HepG2 (cell line): Measurements from ENCODE around the gene TMEM200B. TPM values are rescaled to one million over a fixed set of nuclear protein-coding genes. Genes with fewer than 3 reads are reported as not detected.

Source experiments
- ATAC-seq: fragments of 200-7000 bp; cut with Tn5 transposase; 3 replicates; pipeline ENCODE4 v1.9.1; 2020; ENCODE audit warnings: mild to moderate bottlenecking, moderate library complexity
- BruUV-seq: library from RNA; stranded (reverse); fragments of 400-500 nt; replicated peaks from 2 replicates; lab custom pipeline; 2021; lab: Mats Ljungman, UMichigan
- CTCF ChIA-PET: fragments of 300-600 bp; formaldehyde crosslinking; extraction: SDS; loops from one replicate; lab custom pipeline; 2021; ENCODE audit warnings: low total read pairs, inconsistent platforms, low intra/inter-chr PET ratio; lab: Yijun Ruan, JAX
- POLR2A ChIA-PET: fragments of 350-600 bp; sonication (Branson Sonifier 250); formaldehyde crosslinking; loops from one replicate; lab custom pipeline; 2020; ENCODE audit warnings: antibody characterized with exemption, inconsistent platforms; lab: Yijun Ruan, JAX
- DNase-seq: peaks from one replicate; pipeline ENCODE4 v3.0.0-alpha.2; 2015; ENCODE audit warnings: low spot score
- FAIRE-seq: peaks from 3 replicates; lab custom pipeline; 2011; peaks lifted over from hg19 to GRCh38; lab: Jason Lieb, UNC
- H2AFZ ChIP-seq: one replicate; pipeline ENCODE4 v1.6.1; 2011; ENCODE audit warnings: low read length, inconsistent platforms
- H3K27ac ChIP-seq: fragments of 300-600 bp; 3 replicates; pipeline ENCODE4 v1.8.0; 2011; ENCODE audit warnings: mixed run types, mild to moderate bottlenecking, mixed read lengths, low read length, inconsistent platforms; ENCODE audit not compliant: insufficient read depth; ENCODE audit errors: extremely low read length
- H3K27me3 ChIP-seq, 2 experiments: fragments of 200-600 bp in 1 of 2; 2 replicates in 1 of 2; 3 replicates in 1 of 2; pipeline versions ENCODE4 v1.6.0 to v1.8.0; 2011; ENCODE audit warnings: low read length in 2 of 2, mild to moderate bottlenecking in 2 of 2, moderate library complexity in 2 of 2, inconsistent platforms in 1 of 2; ENCODE audit not compliant: insufficient read depth in 2 of 2, control insufficient read depth in 1 of 2
- H3K36me3 ChIP-seq, 2 experiments: fragments of 200-600 bp in 1 of 2; replicated peaks in 1 of 2; 2 replicates in 1 of 2; 3 replicates in 1 of 2; pipeline versions ENCODE4 v1.5.1 to v1.8.0; 2011; ENCODE audit warnings: low read length in 2 of 2, inconsistent platforms in 1 of 2; ENCODE audit not compliant: insufficient read depth in 2 of 2, control insufficient read depth in 1 of 2
- H3K4me1 ChIP-seq: 2 replicates; pipeline ENCODE4 v1.5.1; 2012; ENCODE audit warnings: low read length, inconsistent platforms; ENCODE audit not compliant: insufficient read depth
- H3K4me2 ChIP-seq: 2 replicates; pipeline ENCODE4 v1.6.0; 2011; ENCODE audit warnings: low read depth, low read length, inconsistent platforms
- H3K4me3 ChIP-seq, 3 experiments: fragments of 200-600 bp in 1 of 3; sonication (generic), shearing (Covaris generic) in 1 of 3; replicated peaks in 1 of 3; 2 replicates each; pipeline ENCODE4 v1.5.1; 2011 to 2016; ENCODE audit warnings: low read length in 3 of 3, inconsistent platforms in 2 of 3, low read depth in 2 of 3, mild to moderate bottlenecking in 2 of 3, control low read depth in 1 of 3, mixed read lengths in 1 of 3; ENCODE audit not compliant: insufficient read depth in 1 of 3
- H3K79me2 ChIP-seq: one replicate; pipeline ENCODE4 v1.6.1; 2011; ENCODE audit warnings: low read length, inconsistent platforms; ENCODE audit not compliant: insufficient read depth
- H3K9ac ChIP-seq: 2 replicates; pipeline ENCODE4 v1.6.0; 2011; ENCODE audit warnings: mild to moderate bottlenecking, low read depth, low read length, inconsistent platforms; ENCODE audit not compliant: insufficient read depth
- H3K9me3 ChIP-seq: 2 replicates; pipeline ENCODE4 v1.5.1; 2012; ENCODE audit warnings: mild to moderate bottlenecking, low read length
- H4K20me1 ChIP-seq: 2 replicates; pipeline ENCODE4 v1.6.0; 2011; ENCODE audit warnings: inconsistent platforms, mild to moderate bottlenecking, low read length, moderate library complexity; ENCODE audit not compliant: insufficient read depth
- BCL6 ChIP-seq: IDR thresholded peaks from 2 replicates; pipeline ENCODE4 v1.6.1; 2016; ENCODE audit warnings: missing genetic modification reagents, missing compliant biosample characterization
- EEA1 ChIP-seq: sonication (generic); formaldehyde crosslinking; IDR thresholded peaks from 2 replicates; pipeline ENCODE4 v1.5.1; 2020; ENCODE audit warnings: mild to moderate bottlenecking, missing genetic modification reagents, borderline replicate concordance
- GATAD2A ChIP-seq: IDR thresholded peaks from 2 replicates; pipeline ENCODE4 v1.6.1; 2016
- NFKBIZ ChIP-seq: IDR thresholded peaks from 2 replicates; pipeline ENCODE4 v1.6.1; 2018; ENCODE audit warnings: missing genetic modification reagents, missing compliant biosample characterization
- PHF20 ChIP-seq: sonication (generic); formaldehyde crosslinking; IDR thresholded peaks from 2 replicates; pipeline ENCODE4 v1.5.0; 2020; ENCODE audit warnings: mild to moderate bottlenecking, missing genetic modification reagents
- RARA ChIP-seq: IDR thresholded peaks from 2 replicates; pipeline ENCODE4 v1.6.1; 2016; ENCODE audit warnings: missing genetic modification reagents, missing compliant biosample characterization
- SALL1 ChIP-seq: sonication (generic); formaldehyde crosslinking; IDR thresholded peaks from 2 replicates; pipeline ENCODE4 v1.8.0; 2022; ENCODE audit warnings: mild to moderate bottlenecking, missing genetic modification reagents
- SIX1 ChIP-seq: sonication (generic); formaldehyde crosslinking; IDR thresholded peaks from 2 replicates; pipeline ENCODE4 v1.4.0; 2020; ENCODE audit warnings: missing genetic modification reagents, borderline replicate concordance
- SIX4 ChIP-seq: sonication (generic); formaldehyde crosslinking; IDR thresholded peaks from 2 replicates; pipeline ENCODE4 v1.4.0; 2020; ENCODE audit warnings: missing genetic modification reagents
- SKI ChIP-seq: fragments of 450-650 bp; IDR thresholded peaks from one replicate; pipeline ENCODE4 v1.6.1; 2018; ENCODE audit warnings: mild to moderate bottlenecking; ENCODE audit not compliant: partially characterized antibody
- SOX13 ChIP-seq, 3 experiments: fragments of 450-650 bp in 1 of 3; sonication (generic) in 1 of 3; formaldehyde crosslinking in 1 of 3; IDR thresholded peaks in 2 of 3; conservative IDR thresholded peaks in 1 of 3; 2 replicates each; pipeline versions ENCODE4 v1.5.0 to v1.6.1; 2016 to 2020; ENCODE audit warnings: antibody characterized with exemption in 1 of 3, mild to moderate bottlenecking in 1 of 3, missing compliant biosample characterization in 1 of 3, missing genetic modification reagents in 1 of 3, moderate library complexity in 1 of 3
- WGBS: methylation state at CpG from one replicate; pipeline ENCODE4 v1.1.6; 2017; ENCODE audit warnings: low lambda C conversion rate; 5-methylcytosine and 5-hydroxymethylcytosine counted together
- in situ Hi-C: cut with HindIII; loops from 2 replicates; pipeline ENCODE4 v1.10.0; 2017; ENCODE audit warnings: low pct_unique_long_range_greater_than_20kb; ENCODE audit not compliant: extremely low pct_ligation_motif_present
- intact Hi-C: fragments of 100-400 bp; cut with micrococcal nuclease; formaldehyde crosslinking; loops from one replicate; pipeline ENCODE4 v1.10.0; 2022; ENCODE audit not compliant: unreplicated experiment
- polyA plus RNA-seq, 8 experiments: library from polyadenylated mRNA; depleted of rRNA in 3 of 8; stranded (reverse) in 7 of 8; unstranded in 1 of 8; fragments of >200 nt; fragmentation: Illumina TruSeq in 4 of 8; extraction: Trizol in 4 of 8; gene quantifications; 2 replicates each; pipeline versions ENCODE4 v1.2.1 to v1.2.3, GENCODE V29; 2011 to 2016; ENCODE audit warnings: low read depth in 4 of 8, missing spikeins in 1 of 8, mixed read lengths in 1 of 8; ENCODE audit not compliant: insufficient read depth in 1 of 8
- total RNA-seq, 5 experiments: library from RNA; depleted of rRNA; stranded (reverse); fragments of >200 nt; fragmentation: Illumina TruSeq; extraction: Trizol; gene quantifications; 2 replicates each; pipeline ENCODE4 v1.2.3, GENCODE V29; 2016; ENCODE audit warnings: low read depth in 1 of 5
- TF ChIP-seq, protein P1 (sequence below): sonication (generic); formaldehyde crosslinking; IDR thresholded peaks from 2 replicates; pipeline ENCODE4 v1.4.0; 2020; ENCODE audit warnings: missing genetic modification reagents

The TMEM200B gene
- total and polyA plus RNA-seq, 2 of the 13 experiments (the other 11 are each of a cell fraction or from before 2014, with no cell fraction given) = 1.1 to 1.4 TPM

DNA sequence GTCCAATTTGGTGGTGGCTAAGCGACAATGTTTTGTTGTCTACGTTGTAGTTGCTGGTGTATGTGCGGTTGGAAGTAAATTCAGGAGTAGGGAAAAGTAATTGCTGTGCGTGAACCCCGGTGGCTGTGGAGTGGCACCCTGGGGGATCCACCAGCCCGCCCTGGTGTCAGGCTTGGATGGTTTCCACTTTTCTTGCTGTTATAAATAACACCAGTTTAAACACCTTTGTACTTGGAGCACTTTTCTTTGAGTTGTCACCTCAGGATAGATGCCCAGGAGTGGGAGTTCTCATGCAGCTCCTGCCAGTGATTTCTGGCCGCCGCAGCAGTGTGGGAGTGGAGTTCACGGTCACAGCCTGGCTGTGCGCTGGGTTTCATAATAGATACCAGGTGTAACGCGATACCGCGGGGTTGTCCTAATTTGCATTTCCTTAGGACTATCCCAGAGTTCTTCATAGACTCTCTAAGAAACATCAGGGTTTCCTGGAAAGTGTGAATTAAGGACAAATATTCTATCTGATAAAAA lies 12.8 kb upstream of the TMEM200B start:
- Histone ChIP-seq H3K27ac (no peak overlapping the region), H3K4me1 (peaks cover 21% of the 10 kb centered on the region), H4K20me1 (no peaks in the 10 kb centered on the region), H3K36me3 (no peaks in the 10 kb centered on the region), H3K79me2 (no peaks in the 10 kb centered on the region), H3K4me3 (no peak overlapping the region), H3K9ac (no peak overlapping the region), H3K4me2 (peak overlapping the region; percentile 9; the same call in 1 of the 2 replicates), H2AFZ (no peak overlapping the region), H3K9me3 (no peaks in the 10 kb centered on the region), H3K27me3 (no peaks in the 10 kb centered on the region; a peak in 2 of 5 replicates)
- no TSS peak for BruUV-seq
- POLR2A ChIA-PET = no interaction called here
- TF ChIP-seq, protein P1, sequence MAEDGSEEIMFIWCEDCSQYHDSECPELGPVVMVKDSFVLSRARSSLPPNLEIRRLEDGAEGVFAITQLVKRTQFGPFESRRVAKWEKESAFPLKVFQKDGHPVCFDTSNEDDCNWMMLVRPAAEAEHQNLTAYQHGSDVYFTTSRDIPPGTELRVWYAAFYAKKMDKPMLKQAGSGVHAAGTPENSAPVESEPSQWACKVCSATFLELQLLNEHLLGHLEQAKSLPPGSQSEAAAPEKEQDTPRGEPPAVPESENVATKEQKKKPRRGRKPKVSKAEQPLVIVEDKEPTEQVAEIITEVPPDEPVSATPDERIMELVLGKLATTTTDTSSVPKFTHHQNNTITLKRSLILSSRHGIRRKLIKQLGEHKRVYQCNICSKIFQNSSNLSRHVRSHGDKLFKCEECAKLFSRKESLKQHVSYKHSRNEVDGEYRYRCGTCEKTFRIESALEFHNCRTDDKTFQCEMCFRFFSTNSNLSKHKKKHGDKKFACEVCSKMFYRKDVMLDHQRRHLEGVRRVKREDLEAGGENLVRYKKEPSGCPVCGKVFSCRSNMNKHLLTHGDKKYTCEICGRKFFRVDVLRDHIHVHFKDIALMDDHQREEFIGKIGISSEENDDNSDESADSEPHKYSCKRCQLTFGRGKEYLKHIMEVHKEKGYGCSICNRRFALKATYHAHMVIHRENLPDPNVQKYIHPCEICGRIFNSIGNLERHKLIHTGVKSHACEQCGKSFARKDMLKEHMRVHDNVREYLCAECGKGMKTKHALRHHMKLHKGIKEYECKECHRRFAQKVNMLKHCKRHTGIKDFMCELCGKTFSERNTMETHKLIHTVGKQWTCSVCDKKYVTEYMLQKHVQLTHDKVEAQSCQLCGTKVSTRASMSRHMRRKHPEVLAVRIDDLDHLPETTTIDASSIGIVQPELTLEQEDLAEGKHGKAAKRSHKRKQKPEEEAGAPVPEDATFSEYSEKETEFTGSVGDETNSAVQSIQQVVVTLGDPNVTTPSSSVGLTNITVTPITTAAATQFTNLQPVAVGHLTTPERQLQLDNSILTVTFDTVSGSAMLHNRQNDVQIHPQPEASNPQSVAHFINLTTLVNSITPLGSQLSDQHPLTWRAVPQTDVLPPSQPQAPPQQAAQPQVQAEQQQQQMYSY (CRISPR knock-in tag) = peak; percentile 77; the same call in 1 of the 2 replicates
- TF ChIP-seq EEA1 (no peak), SIX1 (CRISPR knock-in tag) (peak; percentile 28; the same call in 1 of the 2 replicates), SIX4 (CRISPR knock-in tag) (peak; percentile 58; the same call in 1 of the 2 replicates), NFKBIZ (CRISPR knock-in tag) (no peak), RARA (peak; percentile 35; the same call in 1 of the 2 replicates), SALL1 (CRISPR knock-in tag) (0 out of 2 replicates have a peak, but pooled peaks have one; percentile 11), SKI (peak; percentile 56), SOX13 (IDR thresholded peaks at IDR 0.05) (no peak), SOX13 (CRISPR knock-in tag; conservative IDR thresholded peaks at IDR 0.05 in 1 of 2, IDR thresholded peaks at IDR 0.05 in 1 of 2) (no peak), BCL6 (CRISPR knock-in tag) (peak; percentile 58; the same call in 1 of the 2 replicates), PHF20 (CRISPR knock-in tag) (no peak), GATAD2A (0 out of 2 replicates have a peak, but pooled peaks have one; percentile 15)
- intact Hi-C loops = no loop called here
- CTCF ChIA-PET = no interaction called here
- 22% methylated on average over 14 of the region's 14 CpGs for WGBS
- peak; percentile 49 for ATAC-seq
- FAIRE-seq = no peak
- no peak for DNase-seq
- in situ Hi-C loops = no loop called here
